HG02885 (cell line): ENCODE measurements around the gene SCN7A.
"Not testable (repeated sequence)": the region's sequence is repeated elsewhere in the genome, so short reads cannot be mapped to it uniquely, and the experiment has no call there.

ENCODE experiments used
- ATAC-seq: cut with Tn5 transposase; IDR thresholded peaks from one replicate; pipeline ENCODE4 v1.9.1; 2021; ENCODE audit warnings: mild to moderate bottlenecking; ENCODE audit not compliant: unreplicated experiment, poor library complexity

Gene SCN7A

GRCh38 chr2:166364476-166365161 is 129.4 kb downstream of the SCN7A start:
- ATAC-seq: no peak

DNA sequence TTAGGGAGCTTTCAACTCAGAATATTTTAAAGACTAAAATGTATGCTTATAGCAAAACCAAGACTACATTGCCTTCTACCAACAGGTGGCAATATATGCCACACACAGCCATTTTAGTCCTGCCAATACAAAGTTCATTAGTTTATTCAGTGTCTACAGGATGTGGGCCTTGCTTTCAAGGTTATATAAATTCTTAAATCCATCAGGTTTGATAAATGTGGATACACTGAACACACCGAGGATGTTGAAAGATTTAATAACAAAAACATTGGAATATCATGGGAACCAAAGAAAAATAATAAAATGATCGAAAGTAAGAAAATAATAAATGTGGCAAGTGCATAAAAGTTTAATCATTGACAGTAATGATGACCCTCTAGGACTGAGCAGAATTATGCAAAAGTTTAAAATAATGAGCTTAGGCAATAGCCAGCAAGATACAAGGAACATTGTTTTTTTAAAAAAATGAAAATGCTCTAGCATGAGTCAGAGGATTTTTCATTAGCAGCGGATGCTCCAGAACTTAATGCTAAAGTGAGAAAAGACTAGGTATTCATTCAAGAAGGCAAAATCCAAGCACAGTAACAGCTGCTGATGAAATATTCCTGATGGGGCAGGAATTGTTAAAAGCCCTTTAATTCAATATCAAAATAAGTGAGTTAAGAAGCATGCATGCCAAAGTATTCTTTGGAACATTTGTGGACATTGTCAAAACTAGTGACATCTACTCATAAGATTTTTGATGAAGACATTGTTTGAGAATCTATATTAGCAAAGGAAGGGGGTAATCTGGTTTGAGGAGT is 132.5 kb downstream of the SCN7A start:
- ATAC-seq: peak; percentile 61

DNA sequence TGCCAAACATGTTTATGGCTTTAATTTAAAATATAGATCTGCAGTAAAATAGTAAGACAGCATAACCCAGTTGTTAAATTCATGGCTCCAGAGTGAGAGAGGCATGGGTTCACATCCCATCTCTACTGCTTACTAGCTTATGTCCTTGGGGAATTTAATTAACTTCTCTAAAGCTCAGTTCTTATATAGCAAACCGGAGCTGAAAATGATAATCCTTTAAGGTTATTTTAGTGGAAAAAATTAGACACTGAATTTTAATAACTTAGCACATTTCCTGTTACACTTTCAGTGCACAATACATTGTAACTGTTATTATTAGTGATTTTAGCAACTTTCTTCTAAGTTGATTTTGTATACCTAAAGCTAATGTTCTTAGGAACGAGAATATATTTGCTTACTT is 133.1 kb downstream of the SCN7A start:
- ATAC-seq: no peak

- ATAC-seq: no peak
Measured at GRCh38 chr2:166360426-166360825, 133.6 kb downstream of the SCN7A start.

GRCh38 chr2:166357950-166358321 is 136.1 kb downstream of the SCN7A start:
- not testable (repeated sequence) for ATAC-seq

DNA sequence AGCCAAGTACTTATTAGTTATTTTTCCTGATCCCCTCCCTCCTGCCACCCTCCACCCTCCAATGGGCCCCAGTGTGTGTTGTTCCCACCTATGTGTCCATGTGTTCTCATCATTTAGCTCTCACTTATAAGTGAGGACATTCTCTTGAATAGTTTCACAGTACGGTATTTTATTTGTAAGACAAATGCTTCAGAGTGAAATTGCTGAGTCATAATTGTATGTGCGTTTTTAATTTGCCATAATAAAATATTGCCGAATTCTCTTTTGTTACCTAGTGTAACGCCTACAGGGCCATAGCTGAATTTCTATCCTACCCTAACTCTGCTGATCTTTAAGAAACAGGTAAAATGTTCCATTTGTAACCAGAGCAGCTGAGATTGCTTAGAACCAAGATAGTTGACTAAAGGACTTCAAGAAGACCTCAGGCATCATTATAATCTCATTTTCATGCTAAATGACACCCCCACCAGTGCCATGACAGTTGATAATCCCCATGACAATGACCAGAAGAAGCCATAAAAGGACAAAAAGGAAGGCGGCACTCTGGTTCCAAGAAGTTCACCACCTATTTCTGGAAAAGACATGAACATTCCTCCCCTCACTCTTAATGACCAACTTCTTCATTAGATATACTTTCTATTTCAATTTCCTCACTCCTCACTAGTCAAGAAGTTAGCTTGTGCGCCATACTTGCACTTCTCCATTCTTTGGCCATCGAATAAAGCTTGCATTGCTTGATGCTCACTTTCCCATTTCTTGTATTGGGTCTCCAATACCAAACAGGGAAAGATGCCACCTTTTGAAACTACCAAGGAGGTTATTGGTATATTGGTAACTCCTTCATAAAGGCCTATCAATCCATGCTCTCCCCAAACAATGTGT is 136.7 kb downstream of the SCN7A start:
- no peak for ATAC-seq
